GM19463 (cell line): ENCODE data around the gene B4GALNT4.
"Not testable (repeated sequence)": the region's sequence is repeated elsewhere in the genome, so short reads cannot be mapped to it uniquely, and the experiment has no call there.

Source experiments
- ATAC-seq: cut with Tn5 transposase; IDR thresholded peaks from one replicate; pipeline ENCODE4 v1.9.1; 2021; ENCODE audit warnings: mild to moderate bottlenecking, moderate library complexity; ENCODE audit not compliant: unreplicated experiment

B4GALNT4 gene, protein sequence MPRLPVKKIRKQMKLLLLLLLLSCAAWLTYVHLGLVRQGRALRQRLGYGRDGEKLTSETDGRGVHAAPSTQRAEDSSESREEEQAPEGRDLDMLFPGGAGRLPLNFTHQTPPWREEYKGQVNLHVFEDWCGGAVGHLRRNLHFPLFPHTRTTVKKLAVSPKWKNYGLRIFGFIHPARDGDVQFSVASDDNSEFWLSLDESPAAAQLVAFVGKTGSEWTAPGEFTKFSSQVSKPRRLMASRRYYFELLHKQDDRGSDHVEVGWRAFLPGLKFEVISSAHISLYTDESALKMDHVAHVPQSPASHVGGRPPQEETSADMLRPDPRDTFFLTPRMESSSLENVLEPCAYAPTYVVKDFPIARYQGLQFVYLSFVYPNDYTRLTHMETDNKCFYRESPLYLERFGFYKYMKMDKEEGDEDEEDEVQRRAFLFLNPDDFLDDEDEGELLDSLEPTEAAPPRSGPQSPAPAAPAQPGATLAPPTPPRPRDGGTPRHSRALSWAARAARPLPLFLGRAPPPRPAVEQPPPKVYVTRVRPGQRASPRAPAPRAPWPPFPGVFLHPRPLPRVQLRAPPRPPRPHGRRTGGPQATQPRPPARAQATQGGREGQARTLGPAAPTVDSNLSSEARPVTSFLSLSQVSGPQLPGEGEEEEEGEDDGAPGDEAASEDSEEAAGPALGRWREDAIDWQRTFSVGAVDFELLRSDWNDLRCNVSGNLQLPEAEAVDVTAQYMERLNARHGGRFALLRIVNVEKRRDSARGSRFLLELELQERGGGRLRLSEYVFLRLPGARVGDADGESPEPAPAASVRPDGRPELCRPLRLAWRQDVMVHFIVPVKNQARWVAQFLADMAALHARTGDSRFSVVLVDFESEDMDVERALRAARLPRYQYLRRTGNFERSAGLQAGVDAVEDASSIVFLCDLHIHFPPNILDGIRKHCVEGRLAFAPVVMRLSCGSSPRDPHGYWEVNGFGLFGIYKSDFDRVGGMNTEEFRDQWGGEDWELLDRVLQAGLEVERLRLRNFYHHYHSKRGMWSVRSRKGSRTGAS

DNA sequence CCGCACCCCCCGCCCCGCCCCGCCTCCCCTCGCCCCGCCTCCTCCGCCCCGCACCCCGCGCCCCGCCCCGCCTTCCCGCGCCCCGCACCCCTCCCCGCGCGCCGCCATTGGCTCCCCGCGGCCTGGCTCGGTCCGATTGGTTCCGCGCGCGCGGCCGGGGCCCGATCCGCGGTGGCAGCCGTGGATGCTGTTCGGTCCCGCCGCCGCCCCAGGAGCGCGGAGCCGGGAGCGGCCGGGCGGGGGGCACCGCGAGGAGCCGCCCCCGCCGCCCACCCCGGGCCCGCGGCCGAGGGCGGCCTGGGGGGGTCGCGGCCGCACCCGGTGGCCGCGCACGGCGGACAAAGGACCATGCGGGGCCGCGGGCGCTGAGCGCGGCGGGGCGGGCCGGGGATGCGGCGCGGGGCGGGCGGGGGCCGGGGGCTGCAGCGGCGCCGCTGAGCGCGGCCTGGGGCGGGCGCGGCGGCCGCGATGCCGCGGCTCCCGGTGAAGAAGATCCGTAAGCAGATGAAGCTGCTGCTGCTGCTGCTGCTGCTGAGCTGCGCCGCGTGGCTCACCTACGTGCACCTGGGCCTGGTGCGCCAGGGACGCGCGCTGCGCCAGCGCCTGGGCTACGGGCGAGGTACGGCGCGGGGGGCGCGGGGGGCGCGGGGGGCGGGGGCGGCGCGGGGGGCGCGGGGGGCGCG, at the start of gene B4GALNT4:
Gene B4GALNT4 (plus strand): TSS at position 164 of the 683 bp plus-strand sequence. CDS start 305 bp downstream, at position 469.
- ATAC-seq: no peak

DNA sequence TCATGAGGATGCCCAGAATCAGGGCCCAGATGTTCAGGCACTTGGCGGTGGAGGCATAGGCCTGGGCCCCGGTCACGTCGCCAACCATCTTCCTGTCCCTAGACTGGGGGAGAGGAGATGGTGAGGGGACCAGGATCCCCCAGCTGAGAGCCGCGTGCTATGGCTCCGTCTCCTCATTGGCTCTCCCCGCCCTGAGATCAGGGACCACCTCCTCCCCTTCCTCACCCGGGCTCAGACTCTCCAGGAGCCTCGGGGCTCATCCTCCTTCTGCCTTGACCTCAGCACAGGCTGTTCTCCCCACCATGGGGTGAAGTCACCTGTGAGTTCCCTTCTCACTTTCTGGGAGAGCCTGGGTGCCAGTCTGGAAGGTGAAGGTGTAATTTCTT, 49.4 kb upstream of the B4GALNT4 start:
- ATAC-seq: not testable (repeated sequence)

GRCh38 chr11:324156-324555, 45.1 kb upstream of the B4GALNT4 start:
- no peak for ATAC-seq

GRCh38 chr11:324593-325517, 44.4 kb upstream of the B4GALNT4 start:
- ATAC-seq: not testable (repeated sequence)

GRCh38 chr11:325796-326591, 43.3 kb upstream of the B4GALNT4 start:
- ATAC-seq: no peak

- no peak for ATAC-seq
These were observed 42.8 kb upstream of the B4GALNT4 start for GRCh38 chr11:326592-326841.

- ATAC-seq: no peak
These were observed 42.3 kb upstream of the B4GALNT4 start for GRCh38 chr11:326842-327580.

DNA sequence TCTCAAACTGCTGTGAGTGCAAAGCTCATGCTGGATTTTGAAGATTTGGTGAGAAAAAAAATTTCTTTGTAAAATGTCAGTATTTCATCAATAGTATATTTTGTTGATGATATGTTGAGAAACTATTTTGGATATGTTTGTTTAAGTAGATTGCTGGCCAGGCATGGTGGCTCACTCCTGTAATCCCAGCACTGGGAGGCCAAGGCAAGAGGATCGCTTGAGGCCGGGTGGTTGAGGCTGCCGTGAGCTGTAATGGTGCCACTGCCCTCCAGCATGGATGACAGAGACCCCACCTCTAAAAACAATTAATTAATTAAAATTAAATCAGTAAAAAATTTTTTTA, 41.7 kb upstream of the B4GALNT4 start:
- no peak for ATAC-seq

GRCh38 chr11:328012-328411, 41.3 kb upstream of the B4GALNT4 start:
- ATAC-seq: no peak

GRCh38 chr11:328516-329100, 40.7 kb upstream of the B4GALNT4 start:
- not testable (repeated sequence) for ATAC-seq

- no peak for ATAC-seq
These were observed 39.4 kb upstream of the B4GALNT4 start for GRCh38 chr11:329886-330253.

- no peak for ATAC-seq
These were observed 39.0 kb upstream of the B4GALNT4 start for GRCh38 chr11:330307-330693.

- ATAC-seq: no peak
These were observed 38.5 kb upstream of the B4GALNT4 start for GRCh38 chr11:330694-331357.

DNA sequence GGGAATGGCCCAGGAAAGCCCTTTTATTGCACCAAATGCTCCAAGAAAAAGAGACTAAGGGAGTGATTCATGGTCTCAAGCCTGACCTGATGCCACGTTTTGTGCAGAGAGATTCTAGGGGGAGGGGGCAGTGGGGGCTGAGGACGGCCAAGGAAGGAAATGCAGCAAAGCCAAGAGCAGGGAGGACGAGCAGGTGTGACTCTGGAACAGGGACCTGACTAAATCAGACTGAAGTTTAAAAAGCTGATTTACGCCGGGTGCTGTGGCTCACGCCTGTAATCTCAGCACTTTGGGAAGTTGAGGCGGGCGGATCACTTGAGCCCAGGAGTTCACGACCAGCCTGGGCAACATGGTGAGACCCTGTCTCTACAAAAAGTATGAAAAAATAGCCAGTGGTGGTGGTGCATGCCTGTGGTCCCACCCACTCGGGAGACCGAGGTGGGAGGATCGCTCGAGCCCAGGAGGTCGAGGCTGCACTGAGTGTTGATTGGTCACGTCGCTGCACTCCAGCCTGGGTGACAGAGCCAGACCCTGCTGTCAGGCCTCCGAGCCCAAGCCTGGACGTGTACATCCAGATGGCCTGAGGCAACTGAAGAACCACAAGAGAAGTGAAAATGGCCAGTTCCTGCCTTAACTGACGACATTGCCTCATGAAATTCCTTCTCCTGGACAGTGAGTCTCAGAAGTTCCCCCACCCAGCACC, 37.8 kb upstream of the B4GALNT4 start:
- ATAC-seq: no peak

DNA sequence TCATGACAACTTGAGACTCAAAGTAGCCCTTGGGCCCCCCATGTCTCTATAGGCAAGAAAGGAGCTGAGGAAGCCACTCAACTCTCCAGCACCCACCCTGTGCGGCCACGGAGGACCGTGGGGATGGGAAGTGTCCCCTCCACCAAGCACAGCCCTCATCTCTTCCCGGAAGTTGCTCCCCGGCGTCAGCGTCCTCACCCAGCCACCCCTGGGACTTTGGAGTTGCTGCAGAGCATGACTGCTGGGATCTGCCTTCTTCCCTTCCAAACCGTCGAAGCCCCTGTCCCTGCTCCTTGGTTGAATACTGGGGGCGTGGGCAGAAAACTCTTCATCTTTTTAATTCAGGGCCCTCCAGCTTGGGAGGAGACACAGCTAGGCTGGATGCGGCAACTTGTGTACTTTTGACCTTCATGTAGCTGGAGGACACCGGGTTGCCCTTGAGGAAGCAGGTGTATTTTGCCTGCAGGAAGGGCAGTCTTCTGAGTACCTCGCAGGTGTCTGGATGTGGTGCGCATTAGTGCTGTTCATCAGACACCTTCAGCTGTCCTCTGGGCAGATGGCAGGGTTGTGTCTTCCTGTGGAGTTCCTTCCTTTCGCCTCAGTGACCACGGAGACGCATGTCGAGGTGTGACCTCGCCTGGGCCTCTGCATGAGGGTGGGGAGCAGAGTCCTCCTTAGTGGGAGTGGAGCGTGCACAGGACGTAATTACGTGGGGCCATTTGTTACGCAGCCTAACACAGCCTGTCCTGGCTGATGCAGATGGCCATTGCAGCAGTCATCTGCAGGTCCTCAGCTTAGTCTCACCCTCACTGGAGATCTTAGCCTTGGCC, 36.4 kb upstream of the B4GALNT4 start:
- no peak for ATAC-seq

DNA sequence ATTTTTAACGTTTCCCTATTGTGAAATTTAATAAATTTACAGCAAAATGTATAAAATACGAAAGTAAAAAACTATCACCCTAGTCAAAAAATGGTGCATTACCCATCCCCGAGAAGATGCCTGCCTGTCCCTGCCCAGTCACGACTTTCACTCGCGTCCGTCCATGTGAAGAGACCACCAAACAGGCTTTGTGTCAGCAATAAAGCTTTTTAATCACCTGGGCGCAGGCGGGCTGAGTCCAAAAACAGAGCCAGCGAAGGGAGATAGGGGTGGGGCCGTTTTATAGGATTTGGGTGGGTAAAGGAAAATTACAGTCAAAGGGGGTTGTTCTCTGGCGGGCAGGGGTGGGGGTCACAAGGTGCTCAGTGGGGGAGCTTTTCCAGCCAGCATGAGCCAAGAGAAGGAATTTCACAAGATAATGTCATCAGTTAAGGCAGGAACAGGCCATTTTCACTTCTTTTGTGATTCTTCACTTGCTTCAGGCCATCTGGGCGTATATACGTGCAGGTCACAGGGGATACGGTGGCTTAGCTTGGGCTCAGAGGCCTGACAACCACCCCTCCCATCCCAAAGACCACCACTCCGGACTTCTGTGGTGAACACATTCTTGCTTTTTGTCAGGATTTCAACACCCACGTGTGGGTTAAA, 35.6 kb upstream of the B4GALNT4 start:
- not testable (repeated sequence) for ATAC-seq
